ENCODE results near the gene NUP133.

NUP133 gene

GRCh38 chr1:229482511-229482910 lies 25.6 kb downstream of the NUP133 start:
- Histone ChIP-seq H3K36me3 (ENCODE audit: control insufficient read depth in 1 of 2, insufficient read depth in 2 of 2, low read depth in 1 of 2, low read length in 2 of 2) (peaks cover 29 to 83% of the 10 kb centered on the region in 2 experiments), H2AK5ac (ENCODE audit: low read length, severe bottlenecking) (no peak overlapping the region), H3K4me3 (ENCODE audit: insufficient read depth in 1 of 2, low read depth in 1 of 2, low read length in 2 of 2) (no peak overlapping the region), H2BK15ac (ENCODE audit: low read depth, poor library complexity, severe bottlenecking) (no peak overlapping the region), H2BK120ac (ENCODE audit: low read depth, low read length) (no peak overlapping the region), H3K9ac (ENCODE audit: low read length) (peak overlapping the region; percentile 38), H3K27me3 (ENCODE audit: control insufficient read depth in 1 of 2, insufficient read depth in 1 of 2, low read length in 2 of 2) (no peaks in the 10 kb centered on the region), H3K79me1 (replicated peaks; ENCODE audit: low read length, poor library complexity, severe bottlenecking) (peaks cover 26% of the 10 kb centered on the region), H4K8ac (ENCODE audit: low read length) (no peak overlapping the region), H4K91ac (ENCODE audit: low read length) (no peak overlapping the region), H3K23ac (ENCODE audit: low read length in 2 of 2) (no peak overlapping the region), H2BK5ac (ENCODE audit: low read depth, low read length, poor library complexity, severe bottlenecking) (no peak overlapping the region), H2AFZ (ENCODE audit: low read depth, low read length) (no peak overlapping the region), H3K18ac (ENCODE audit: low read depth in 1 of 2, low read length in 2 of 2) (no peak overlapping the region), H3K4me1 (ENCODE audit: control insufficient read depth, insufficient read depth, low read depth, low read length) (no peaks in the 10 kb centered on the region), H3K4me2 (ENCODE audit: low read length, poor library complexity, severe bottlenecking) (no peak overlapping the region), H2BK12ac (ENCODE audit: low read length in 2 of 2) (no peak overlapping the region), H3K27ac (ENCODE audit: low read length, poor library complexity, severe bottlenecking) (no peak overlapping the region), H3K9me3 (ENCODE audit: control insufficient read depth, low read length) (no peaks in the 10 kb centered on the region), H3K14ac (ENCODE audit: low read length in 2 of 2) (no peak overlapping the region), H3K4ac (ENCODE audit: low read depth in 1 of 2, low read length in 2 of 2) (no peak overlapping the region)
- WGBS = 91% methylated on average over 5 of the region's 5 CpGs
- DNase-seq = no peak

DNA sequence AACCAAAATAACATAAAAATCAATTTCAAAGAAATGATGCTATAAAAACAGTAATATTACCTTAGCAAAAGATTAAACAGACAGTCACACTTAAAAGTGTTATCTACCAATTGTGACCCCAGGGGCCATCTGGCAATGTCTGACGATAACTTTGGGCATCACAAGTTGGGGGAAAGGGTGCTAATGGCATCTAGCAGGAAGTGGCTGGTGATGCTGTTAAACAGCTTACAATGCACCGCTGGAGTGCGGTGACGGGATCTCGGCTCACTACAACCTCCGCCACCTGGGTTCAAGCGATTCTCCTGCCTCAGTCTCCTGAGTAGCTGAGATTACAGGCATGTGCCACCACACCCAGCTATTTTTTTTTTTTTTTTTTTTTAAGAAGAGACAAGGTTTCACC lies 27.6 kb downstream of the NUP133 start:
- H3K36me3 ChIP-seq (ENCODE audit: control insufficient read depth in 1 of 2, insufficient read depth in 2 of 2, low read depth in 1 of 2, low read length in 2 of 2) = peaks cover 21 to 74% of the 10 kb centered on the region in 2 experiments
- H3K4ac ChIP-seq (ENCODE audit: low read depth in 1 of 2, low read length in 2 of 2) = no peak overlapping the region
- no peak overlapping the region for H4K8ac ChIP-seq (ENCODE audit: low read length)
- H2BK120ac ChIP-seq (ENCODE audit: low read depth, low read length) = no peak overlapping the region
- H3K23ac ChIP-seq (ENCODE audit: low read length in 2 of 2) = no peak overlapping the region
- peak overlapping the region; percentile 50 for H4K91ac ChIP-seq (ENCODE audit: low read length)
- H3K79me1 ChIP-seq (replicated peaks; ENCODE audit: low read length, poor library complexity, severe bottlenecking) = peaks cover 23% of the 10 kb centered on the region
- no peaks in the 10 kb centered on the region for H3K4me1 ChIP-seq (ENCODE audit: control insufficient read depth, insufficient read depth, low read depth, low read length)
- H3K27ac ChIP-seq (ENCODE audit: low read length, poor library complexity, severe bottlenecking) = no peak overlapping the region
- no peak for DNase-seq
- no peaks in the 10 kb centered on the region for H3K9me3 ChIP-seq (ENCODE audit: control insufficient read depth, low read length)
- no peak overlapping the region for H2BK15ac ChIP-seq (ENCODE audit: low read depth, poor library complexity, severe bottlenecking)
- H2AK5ac ChIP-seq (ENCODE audit: low read length, severe bottlenecking) = no peak overlapping the region
- H3K4me3 ChIP-seq (ENCODE audit: insufficient read depth in 1 of 2, low read depth in 1 of 2, low read length in 2 of 2) = no peak overlapping the region
- no peak overlapping the region for H2BK5ac ChIP-seq (ENCODE audit: low read depth, low read length, poor library complexity, severe bottlenecking)
- no peak overlapping the region for H2AFZ ChIP-seq (ENCODE audit: low read depth, low read length)
- H2BK12ac ChIP-seq (ENCODE audit: low read length in 2 of 2) = no peak overlapping the region
- no peak overlapping the region for H3K9ac ChIP-seq (ENCODE audit: low read length)
- no peaks in the 10 kb centered on the region for H3K27me3 ChIP-seq (ENCODE audit: control insufficient read depth in 1 of 2, insufficient read depth in 1 of 2, low read length in 2 of 2)
- no peak overlapping the region for H3K14ac ChIP-seq (ENCODE audit: low read length in 2 of 2)
- H3K4me2 ChIP-seq (ENCODE audit: low read length, poor library complexity, severe bottlenecking) = no peak overlapping the region
- H3K18ac ChIP-seq (ENCODE audit: low read depth in 1 of 2, low read length in 2 of 2) = no peak overlapping the region
- WGBS = 97% methylated on average over 7 of the region's 7 CpGs

GRCh38 chr1:229479660-229480399 lies 28.3 kb downstream of the NUP133 start:
- H3K4me1 ChIP-seq (ENCODE audit: control insufficient read depth, insufficient read depth, low read depth, low read length) = no peaks in the 10 kb centered on the region
- WGBS = 85% methylated on average over 8 of the region's 10 CpGs

DNA sequence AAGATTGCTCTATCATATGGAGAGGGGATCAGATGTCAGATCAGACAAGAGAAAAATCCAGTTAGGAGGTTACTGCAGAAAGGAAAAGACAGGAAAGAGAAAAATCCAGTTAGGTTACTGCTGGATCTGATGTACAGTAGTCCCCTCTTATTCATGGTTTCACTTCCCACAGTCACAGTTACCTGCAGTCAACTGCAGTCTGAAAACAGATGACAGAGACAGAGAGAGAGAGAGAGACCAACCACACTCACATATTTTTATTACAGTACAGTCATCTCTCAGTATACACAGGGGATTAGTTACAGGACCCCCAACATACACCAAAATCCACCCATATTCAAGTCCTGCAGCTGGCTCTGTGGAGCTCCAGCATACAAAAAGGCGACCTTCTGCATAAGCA lies 29.3 kb downstream of the NUP133 start:
- Histone ChIP-seq H3K4me2 (ENCODE audit: low read length, poor library complexity, severe bottlenecking) (no peak overlapping the region), H4K91ac (ENCODE audit: low read length) (no peak overlapping the region), H2BK15ac (ENCODE audit: low read depth, poor library complexity, severe bottlenecking) (no peak overlapping the region), H3K4ac (ENCODE audit: low read depth in 1 of 2, low read length in 2 of 2) (no peak overlapping the region), H3K14ac (ENCODE audit: low read length in 2 of 2) (no peak overlapping the region), H3K18ac (ENCODE audit: low read depth in 1 of 2, low read length in 2 of 2) (no peak overlapping the region), H2AFZ (ENCODE audit: low read depth, low read length) (no peak overlapping the region), H3K4me1 (ENCODE audit: control insufficient read depth, insufficient read depth, low read depth, low read length) (no peaks in the 10 kb centered on the region), H3K9ac (ENCODE audit: low read length) (no peak overlapping the region), H2BK120ac (ENCODE audit: low read depth, low read length) (no peak overlapping the region), H4K8ac (ENCODE audit: low read length) (no peak overlapping the region), H3K4me3 (ENCODE audit: insufficient read depth in 1 of 2, low read depth in 1 of 2, low read length in 2 of 2) (no peak overlapping the region), H3K27ac (ENCODE audit: low read length, poor library complexity, severe bottlenecking) (no peak overlapping the region), H3K36me3 (ENCODE audit: control insufficient read depth in 1 of 2, insufficient read depth in 2 of 2, low read depth in 1 of 2, low read length in 2 of 2) (peaks cover 29 to 75% of the 10 kb centered on the region in 2 experiments), H3K23ac (ENCODE audit: low read length in 2 of 2) (no peak overlapping the region), H2BK5ac (ENCODE audit: low read depth, low read length, poor library complexity, severe bottlenecking) (no peak overlapping the region), H2BK12ac (ENCODE audit: low read length in 2 of 2) (no peak overlapping the region), H3K79me1 (replicated peaks; ENCODE audit: low read length, poor library complexity, severe bottlenecking) (peaks cover 28% of the 10 kb centered on the region), H3K9me3 (ENCODE audit: control insufficient read depth, low read length) (no peaks in the 10 kb centered on the region), H3K27me3 (ENCODE audit: control insufficient read depth in 1 of 2, insufficient read depth in 1 of 2, low read length in 2 of 2) (no peaks in the 10 kb centered on the region), H2AK5ac (ENCODE audit: low read length, severe bottlenecking) (no peak overlapping the region)
- no peak for DNase-seq
- WGBS = 97% methylated on average over 1 of the region's 1 CpG

More at GRCh38 chr1:229479660-229480399, 28.3 kb downstream of the NUP133 start:
- H3K4me2 ChIP-seq (ENCODE audit: low read length, poor library complexity, severe bottlenecking) = no peak overlapping the region
- H2BK15ac ChIP-seq (ENCODE audit: low read depth, poor library complexity, severe bottlenecking) = no peak overlapping the region
- no peak overlapping the region for H3K14ac ChIP-seq (ENCODE audit: low read length in 2 of 2)
- H3K79me1 ChIP-seq (replicated peaks; ENCODE audit: low read length, poor library complexity, severe bottlenecking) = peaks cover 23% of the 10 kb centered on the region
- no peak overlapping the region for H3K4ac ChIP-seq (ENCODE audit: low read depth in 1 of 2, low read length in 2 of 2)
- no peak for DNase-seq
- no peak overlapping the region for H2AFZ ChIP-seq (ENCODE audit: low read depth, low read length)
- H2BK5ac ChIP-seq (ENCODE audit: low read depth, low read length, poor library complexity, severe bottlenecking) = no peak overlapping the region
- H3K4me3 ChIP-seq (ENCODE audit: insufficient read depth in 1 of 2, low read depth in 1 of 2, low read length in 2 of 2) = no peak overlapping the region
- H4K8ac ChIP-seq (ENCODE audit: low read length) = no peak overlapping the region
- no peak overlapping the region for H3K23ac ChIP-seq (ENCODE audit: low read length in 2 of 2)
- no peak overlapping the region for H2BK120ac ChIP-seq (ENCODE audit: low read depth, low read length)
- peaks cover 22 to 74% of the 10 kb centered on the region in 2 experiments for H3K36me3 ChIP-seq (ENCODE audit: control insufficient read depth in 1 of 2, insufficient read depth in 2 of 2, low read depth in 1 of 2, low read length in 2 of 2)
- H4K91ac ChIP-seq (ENCODE audit: low read length) = no peak overlapping the region
- H2BK12ac ChIP-seq (ENCODE audit: low read length in 2 of 2) = no peak overlapping the region
- H3K9ac ChIP-seq (ENCODE audit: low read length) = no peak overlapping the region
- H3K27ac ChIP-seq (ENCODE audit: low read length, poor library complexity, severe bottlenecking) = no peak overlapping the region
- H3K18ac ChIP-seq (ENCODE audit: low read depth in 1 of 2, low read length in 2 of 2) = no peak overlapping the region
- H3K27me3 ChIP-seq (ENCODE audit: control insufficient read depth in 1 of 2, insufficient read depth in 1 of 2, low read length in 2 of 2) = no peaks in the 10 kb centered on the region
- no peaks in the 10 kb centered on the region for H3K9me3 ChIP-seq (ENCODE audit: control insufficient read depth, low read length)
- H2AK5ac ChIP-seq (ENCODE audit: low read length, severe bottlenecking) = no peak overlapping the region
